Gastroesophageal sphincter (tissue), 4 donors: ENCODE results near the gene SGMS1. TPM values are rescaled to one million over a fixed set of nuclear protein-coding genes. Genes with fewer than 3 reads are reported as not detected.

Experiments used
- ATAC-seq: fragments of 150-250 bp; one replicate; pipeline ENCODE4 v1.9.1; 2016; ENCODE audit warnings: mild to moderate bottlenecking, moderate library complexity
- H3K27ac ChIP-seq, 4 donors: fragments of 200-600 bp; sonication (generic) in 3 of 4; 1 replicate in 3 of 4; 2 replicates in 1 of 4; pipeline ENCODE4 v1.5.1; 2016 to 2019
- H3K27me3 ChIP-seq: fragments of 200-600 bp; sonication (generic); one replicate; pipeline ENCODE4 v1.5.1; 2019
- H3K36me3 ChIP-seq, 2 donors: fragments of 200-600 bp; sonication (generic); one replicate each; pipeline ENCODE4 v1.5.1; 2019; ENCODE audit warnings: control low read depth in 1 of 2
- H3K4me1 ChIP-seq, 3 donors: fragments of 200-600 bp; sonication (generic); 1 replicate in 2 of 3; 2 replicates in 1 of 3; pipeline ENCODE4 v1.5.1; 2016 to 2019; ENCODE audit warnings: control low read depth in 2 of 3
- H3K4me3 ChIP-seq, 2 donors: fragments of 200-600 bp; sonication (generic); one replicate each; pipeline ENCODE4 v1.5.1; 2019; ENCODE audit warnings: mild to moderate bottlenecking in 1 of 2, moderate library complexity in 1 of 2
- H3K9me3 ChIP-seq, 3 donors: fragments of 200-600 bp; sonication (generic); one replicate each; pipeline ENCODE4 v1.5.1; 2017 to 2019; ENCODE audit warnings: control low read depth in 2 of 3
- CTCF ChIP-seq, 4 experiments: fragments of 200-600 bp in 2 of 4; fragments of 450-650 bp in 2 of 4; sonication (generic) in 1 of 4; IDR thresholded peaks; one replicate each; pipeline ENCODE4 v1.5.1; 2017 to 2019; ENCODE audit warnings: antibody characterized with exemption in 4 of 4, mild to moderate bottlenecking in 2 of 4, moderate library complexity in 2 of 4
- EP300 ChIP-seq: sonication (generic); formaldehyde crosslinking; IDR thresholded peaks from one replicate; pipeline ENCODE4 v1.6.1; 2017; ENCODE audit warnings: antibody characterized with exemption, mild to moderate bottlenecking
- POLR2A ChIP-seq, 2 donors: fragments of 450-650 bp; IDR thresholded peaks; one replicate each; pipeline ENCODE4 v1.6.1; 2017; ENCODE audit warnings: antibody characterized with exemption in 2 of 2, mild to moderate bottlenecking in 2 of 2, moderate library complexity in 1 of 2
- POLR2AphosphoS5 ChIP-seq: sonication (generic); formaldehyde crosslinking; IDR thresholded peaks from one replicate; pipeline ENCODE4 v1.6.1; 2017; ENCODE audit warnings: antibody characterized with exemption
- WGBS, 2 donors: methylation state at CpG; one replicate each; pipeline ENCODE4 v1.1.5; 2018; ENCODE audit warnings: low coverage in 1 of 2; 5-methylcytosine and 5-hydroxymethylcytosine counted together
- total RNA-seq, 4 donors: library from RNA; depleted of rRNA; stranded (reverse); fragments of >200 nt; gene quantifications; one replicate each; pipeline ENCODE4 v1.1.0, GENCODE V29; 2016

Gene SGMS1
- total RNA-seq, 4 donors from 2014 or later: 57.7 to 116 (median 66.1) TPM

GRCh38 chr10:50472914-50473313 lies 150.8 kb downstream of the SGMS1 start:
- Histone ChIP-seq H3K4me3 (no peak overlapping the region), H3K27ac (no peak overlapping the region), H3K36me3 (peaks cover 0 to 3% of the 10 kb centered on the region in 2 donors), H3K27me3 (no peaks in the 10 kb centered on the region), H3K4me1 (peaks cover 0 to 27% (median 8%) of the 10 kb centered on the region in 3 donors), H3K9me3 (no peaks in the 10 kb centered on the region)
- no peak for ATAC-seq
- TF ChIP-seq POLR2AphosphoS5: no peak
- TF ChIP-seq POLR2A (IDR thresholded peaks at IDR 0.05): no peak
- no peak for TF ChIP-seq EP300
- TF ChIP-seq CTCF (IDR thresholded peaks at IDR 0.05): no peak

GRCh38 chr10:50471583-50471975 lies 152.2 kb downstream of the SGMS1 start:
- no peak for ATAC-seq
- no peak for TF ChIP-seq CTCF (IDR thresholded peaks at IDR 0.05)
- TF ChIP-seq POLR2AphosphoS5: no peak
- TF ChIP-seq POLR2A (IDR thresholded peaks at IDR 0.05): no peak
- TF ChIP-seq EP300: no peak
- Histone ChIP-seq H3K27me3 (no peaks in the 10 kb centered on the region), H3K9me3 (no peaks in the 10 kb centered on the region), H3K36me3 (no peaks in the 10 kb centered on the region), H3K4me1 (peaks cover 0 to 32% (median 8%) of the 10 kb centered on the region in 3 donors), H3K4me3 (no peak overlapping the region), H3K27ac (no peak overlapping the region)
- WGBS, 2 donors: 57 to 93% methylated on average over 3 of the region's 3 CpGs

GRCh38 chr10:50470798-50471582 lies 152.8 kb downstream of the SGMS1 start:
- Histone ChIP-seq H3K9me3 (no peaks in the 10 kb centered on the region), H3K4me1 (peaks cover 0 to 32% (median 8%) of the 10 kb centered on the region in 3 donors), H3K4me3 (no peak overlapping the region), H3K36me3 (no peaks in the 10 kb centered on the region), H3K27me3 (no peaks in the 10 kb centered on the region), H3K27ac (no peak overlapping the region)
- TF ChIP-seq POLR2AphosphoS5 (no peak), POLR2A (IDR thresholded peaks at IDR 0.05) (no peak), CTCF (IDR thresholded peaks at IDR 0.05) (no peak), EP300 (no peak)
- ATAC-seq: no peak
- WGBS, 2 donors: 80 to 81% methylated on average over 5 to 6 of the region's 6 CpGs

- no peak for ATAC-seq
- Histone ChIP-seq H3K36me3 (no peaks in the 10 kb centered on the region), H3K27ac (no peak overlapping the region), H3K4me1 (peaks cover 0 to 32% (median 8%) of the 10 kb centered on the region in 3 donors), H3K27me3 (no peaks in the 10 kb centered on the region), H3K4me3 (no peak overlapping the region), H3K9me3 (no peaks in the 10 kb centered on the region)
- no peak for TF ChIP-seq POLR2AphosphoS5
- TF ChIP-seq EP300: no peak
- no peak for TF ChIP-seq POLR2A (IDR thresholded peaks at IDR 0.05)
- TF ChIP-seq CTCF (IDR thresholded peaks at IDR 0.05): no peak
These were observed 153.4 kb downstream of the SGMS1 start for GRCh38 chr10:50470345-50470744.

GRCh38 chr10:50469778-50470193 lies 154.0 kb downstream of the SGMS1 start:
- Histone ChIP-seq H3K4me3 (no peak overlapping the region), H3K4me1 (peaks cover 0 to 32% (median 8%) of the 10 kb centered on the region in 3 donors), H3K36me3 (no peaks in the 10 kb centered on the region), H3K9me3 (no peaks in the 10 kb centered on the region), H3K27me3 (no peaks in the 10 kb centered on the region), H3K27ac (no peak overlapping the region)
- ATAC-seq: no peak
- WGBS, 2 donors: 17 to 44% methylated on average over 3 of the region's 3 CpGs
- no peak for TF ChIP-seq CTCF (IDR thresholded peaks at IDR 0.05)
- no peak for TF ChIP-seq POLR2A (IDR thresholded peaks at IDR 0.05)
- no peak for TF ChIP-seq POLR2AphosphoS5
- TF ChIP-seq EP300: no peak
